ENCODE results near the gene PPCDC. TPM values are rescaled to one million over a fixed set of nuclear protein-coding genes. Genes with fewer than 3 reads are reported as not detected.

Gene PPCDC
- total and polyA plus RNA-seq, 10 of the 15 experiments (the other 5 are each of a cell fraction or from before 2014, with no cell fraction given): 32.5 to 135 (median 55.0) TPM

DNA sequence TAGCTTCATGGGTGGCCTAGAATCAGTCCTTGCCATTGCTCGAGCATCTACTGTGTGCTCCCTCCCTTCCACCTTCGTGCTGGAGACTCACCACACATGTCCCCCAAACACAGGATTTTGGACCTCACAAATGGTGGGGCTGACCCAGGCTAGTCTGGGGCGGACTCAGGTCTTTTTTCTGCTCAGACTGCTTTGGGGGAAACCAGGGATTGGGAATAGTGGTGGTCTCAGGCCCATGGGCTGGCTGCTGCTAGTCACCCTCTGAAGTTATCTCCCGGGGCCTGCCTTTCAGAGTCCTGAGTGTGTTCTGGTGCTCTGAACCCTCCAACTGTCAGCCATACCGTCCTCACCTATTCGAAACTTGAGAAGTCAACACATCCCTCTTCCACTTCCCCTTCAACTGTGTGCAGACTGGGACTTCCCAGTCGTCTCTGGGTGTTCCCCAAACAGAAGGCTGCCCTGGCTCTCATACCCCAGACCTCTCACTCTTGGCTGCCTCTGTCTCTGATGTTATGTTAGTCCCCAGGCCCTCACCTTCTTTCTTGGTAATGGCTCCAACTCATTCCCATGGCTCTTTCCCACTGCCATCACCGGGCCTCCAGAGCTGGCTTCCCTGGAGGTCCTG, 46.0 kb downstream of the PPCDC start (continued):
- TF ChIP-seq JUNB (IDR thresholded peaks at IDR 0.05): peak; percentile 33; the same call in 1 of the 2 replicates
- TF ChIP-seq ZNF384 (IDR thresholded peaks at IDR 0.05; ENCODE audit: borderline replicate concordance, low read depth, low read length): no peak
- peak; percentile 72; the same call in 1 of the 2 replicates for TF ChIP-seq NFIC (IDR thresholded peaks at IDR 0.05; ENCODE audit: low read depth, low read length)
- TF ChIP-seq, protein P1, sequence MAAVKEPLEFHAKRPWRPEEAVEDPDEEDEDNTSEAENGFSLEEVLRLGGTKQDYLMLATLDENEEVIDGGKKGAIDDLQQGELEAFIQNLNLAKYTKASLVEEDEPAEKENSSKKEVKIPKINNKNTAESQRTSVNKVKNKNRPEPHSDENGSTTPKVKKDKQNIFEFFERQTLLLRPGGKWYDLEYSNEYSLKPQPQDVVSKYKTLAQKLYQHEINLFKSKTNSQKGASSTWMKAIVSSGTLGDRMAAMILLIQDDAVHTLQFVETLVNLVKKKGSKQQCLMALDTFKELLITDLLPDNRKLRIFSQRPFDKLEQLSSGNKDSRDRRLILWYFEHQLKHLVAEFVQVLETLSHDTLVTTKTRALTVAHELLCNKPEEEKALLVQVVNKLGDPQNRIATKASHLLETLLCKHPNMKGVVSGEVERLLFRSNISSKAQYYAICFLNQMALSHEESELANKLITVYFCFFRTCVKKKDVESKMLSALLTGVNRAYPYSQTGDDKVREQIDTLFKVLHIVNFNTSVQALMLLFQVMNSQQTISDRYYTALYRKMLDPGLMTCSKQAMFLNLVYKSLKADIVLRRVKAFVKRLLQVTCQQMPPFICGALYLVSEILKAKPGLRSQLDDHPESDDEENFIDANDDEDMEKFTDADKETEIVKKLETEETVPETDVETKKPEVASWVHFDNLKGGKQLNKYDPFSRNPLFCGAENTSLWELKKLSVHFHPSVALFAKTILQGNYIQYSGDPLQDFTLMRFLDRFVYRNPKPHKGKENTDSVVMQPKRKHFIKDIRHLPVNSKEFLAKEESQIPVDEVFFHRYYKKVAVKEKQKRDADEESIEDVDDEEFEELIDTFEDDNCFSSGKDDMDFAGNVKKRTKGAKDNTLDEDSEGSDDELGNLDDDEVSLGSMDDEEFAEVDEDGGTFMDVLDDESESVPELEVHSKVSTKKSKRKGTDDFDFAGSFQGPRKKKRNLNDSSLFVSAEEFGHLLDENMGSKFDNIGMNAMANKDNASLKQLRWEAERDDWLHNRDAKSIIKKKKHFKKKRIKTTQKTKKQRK (IDR thresholded peaks at IDR 0.05; ENCODE audit: low read depth, low read length): no peak
- TF ChIP-seq WRNIP1 (IDR thresholded peaks at IDR 0.05; ENCODE audit: borderline replicate concordance, low read depth, low read length): no peak
- TF ChIP-seq, protein P2, sequence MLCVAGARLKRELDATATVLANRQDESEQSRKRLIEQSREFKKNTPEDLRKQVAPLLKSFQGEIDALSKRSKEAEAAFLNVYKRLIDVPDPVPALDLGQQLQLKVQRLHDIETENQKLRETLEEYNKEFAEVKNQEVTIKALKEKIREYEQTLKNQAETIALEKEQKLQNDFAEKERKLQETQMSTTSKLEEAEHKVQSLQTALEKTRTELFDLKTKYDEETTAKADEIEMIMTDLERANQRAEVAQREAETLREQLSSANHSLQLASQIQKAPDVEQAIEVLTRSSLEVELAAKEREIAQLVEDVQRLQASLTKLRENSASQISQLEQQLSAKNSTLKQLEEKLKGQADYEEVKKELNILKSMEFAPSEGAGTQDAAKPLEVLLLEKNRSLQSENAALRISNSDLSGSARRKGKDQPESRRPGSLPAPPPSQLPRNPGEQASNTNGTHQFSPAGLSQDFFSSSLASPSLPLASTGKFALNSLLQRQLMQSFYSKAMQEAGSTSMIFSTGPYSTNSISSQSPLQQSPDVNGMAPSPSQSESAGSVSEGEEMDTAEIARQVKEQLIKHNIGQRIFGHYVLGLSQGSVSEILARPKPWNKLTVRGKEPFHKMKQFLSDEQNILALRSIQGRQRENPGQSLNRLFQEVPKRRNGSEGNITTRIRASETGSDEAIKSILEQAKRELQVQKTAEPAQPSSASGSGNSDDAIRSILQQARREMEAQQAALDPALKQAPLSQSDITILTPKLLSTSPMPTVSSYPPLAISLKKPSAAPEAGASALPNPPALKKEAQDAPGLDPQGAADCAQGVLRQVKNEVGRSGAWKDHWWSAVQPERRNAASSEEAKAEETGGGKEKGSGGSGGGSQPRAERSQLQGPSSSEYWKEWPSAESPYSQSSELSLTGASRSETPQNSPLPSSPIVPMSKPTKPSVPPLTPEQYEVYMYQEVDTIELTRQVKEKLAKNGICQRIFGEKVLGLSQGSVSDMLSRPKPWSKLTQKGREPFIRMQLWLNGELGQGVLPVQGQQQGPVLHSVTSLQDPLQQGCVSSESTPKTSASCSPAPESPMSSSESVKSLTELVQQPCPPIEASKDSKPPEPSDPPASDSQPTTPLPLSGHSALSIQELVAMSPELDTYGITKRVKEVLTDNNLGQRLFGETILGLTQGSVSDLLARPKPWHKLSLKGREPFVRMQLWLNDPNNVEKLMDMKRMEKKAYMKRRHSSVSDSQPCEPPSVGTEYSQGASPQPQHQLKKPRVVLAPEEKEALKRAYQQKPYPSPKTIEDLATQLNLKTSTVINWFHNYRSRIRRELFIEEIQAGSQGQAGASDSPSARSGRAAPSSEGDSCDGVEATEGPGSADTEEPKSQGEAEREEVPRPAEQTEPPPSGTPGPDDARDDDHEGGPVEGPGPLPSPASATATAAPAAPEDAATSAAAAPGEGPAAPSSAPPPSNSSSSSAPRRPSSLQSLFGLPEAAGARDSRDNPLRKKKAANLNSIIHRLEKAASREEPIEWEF (IDR thresholded peaks at IDR 0.05; ENCODE audit: insufficient replicate concordance, low read depth, low read length): no peak
- TF ChIP-seq SP1 (IDR thresholded peaks at IDR 0.05; ENCODE audit: low read depth, low read length): no peak
- TF ChIP-seq SRF (IDR thresholded peaks at IDR 0.05; ENCODE audit: low read depth in 2 of 2, low read length in 2 of 2): 0 out of 4 replicates have a peak, but pooled peaks of 1 of the 2 experiments have one; percentile 44
- peak; percentile 79 for TF ChIP-seq ATF7 (IDR thresholded peaks at IDR 0.05; ENCODE audit: low read depth)
- TF ChIP-seq SMARCA5 (IDR thresholded peaks at IDR 0.05): 0 out of 2 replicates have a peak, but pooled peaks have one; percentile 5

Data from GM12878 (cell line).